ENCODE data around the gene SEMA3C.

Gene SEMA3C

GRCh38 chr7:80884511-80885195 lies 34.2 kb downstream of the SEMA3C start:
- no peak for DNase-seq

GRCh38 chr7:80883154-80884025 lies 35.5 kb downstream of the SEMA3C start:
- DNase-seq = no peak

- no peak for DNase-seq
Measured at GRCh38 chr7:80882213-80882801, 36.5 kb downstream of the SEMA3C start.

DNA sequence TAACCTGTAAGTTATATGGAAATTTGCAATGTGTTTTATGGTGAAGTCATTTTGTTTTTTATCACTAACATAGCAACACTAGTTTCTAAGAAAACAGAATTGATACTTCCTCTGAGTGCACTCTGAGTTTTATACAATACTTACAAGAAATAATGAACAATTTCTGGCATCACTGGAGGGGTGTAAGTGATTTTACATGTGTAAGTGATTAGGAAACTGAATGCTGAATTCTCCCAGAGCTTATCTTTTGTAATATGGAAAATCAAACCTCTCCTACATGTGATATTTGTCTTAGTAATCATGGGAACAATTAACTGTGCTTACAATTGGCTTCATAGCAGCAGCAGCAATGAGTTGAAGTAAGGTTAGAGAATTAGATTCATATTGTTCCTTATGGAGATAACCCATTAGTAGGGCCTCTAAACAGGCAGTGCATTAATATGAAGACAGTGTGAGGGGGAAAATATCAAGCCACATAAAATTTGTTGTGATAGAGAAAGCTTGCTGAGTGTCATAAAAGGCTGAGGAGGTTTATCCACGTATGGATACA lies 37.4 kb downstream of the SEMA3C start:
- DNase-seq = no peak

DNA sequence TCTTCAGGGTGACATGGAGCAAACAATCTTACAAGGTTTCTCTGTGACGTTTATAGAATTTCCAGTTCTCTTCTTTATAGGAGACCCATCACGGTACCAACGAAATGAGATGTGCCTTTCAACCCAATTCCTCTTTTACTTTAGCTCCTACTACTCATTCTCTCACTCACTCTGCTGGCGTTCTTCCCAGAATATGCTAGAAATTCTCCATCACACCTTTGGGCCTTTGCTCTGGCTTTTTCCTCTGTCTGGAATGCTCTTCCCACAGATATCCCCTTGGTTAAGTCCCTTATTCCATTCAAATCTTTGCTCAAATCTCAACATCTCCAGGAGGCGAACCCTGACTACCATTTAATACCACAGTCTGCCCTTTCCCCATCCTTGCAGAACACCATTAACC lies 39.0 kb downstream of the SEMA3C start:
- no peak for DNase-seq

GRCh38 chr7:80876894-80877414 lies 41.9 kb downstream of the SEMA3C start:
- no peak for DNase-seq

GRCh38 chr7:80875537-80876120 lies 43.2 kb downstream of the SEMA3C start:
- DNase-seq = no peak

- no peak for DNase-seq
Measured at GRCh38 chr7:80873140-80873539, 45.7 kb downstream of the SEMA3C start.

- DNase-seq = no peak
Measured at GRCh38 chr7:80871228-80871627, 47.6 kb downstream of the SEMA3C start.

DNA sequence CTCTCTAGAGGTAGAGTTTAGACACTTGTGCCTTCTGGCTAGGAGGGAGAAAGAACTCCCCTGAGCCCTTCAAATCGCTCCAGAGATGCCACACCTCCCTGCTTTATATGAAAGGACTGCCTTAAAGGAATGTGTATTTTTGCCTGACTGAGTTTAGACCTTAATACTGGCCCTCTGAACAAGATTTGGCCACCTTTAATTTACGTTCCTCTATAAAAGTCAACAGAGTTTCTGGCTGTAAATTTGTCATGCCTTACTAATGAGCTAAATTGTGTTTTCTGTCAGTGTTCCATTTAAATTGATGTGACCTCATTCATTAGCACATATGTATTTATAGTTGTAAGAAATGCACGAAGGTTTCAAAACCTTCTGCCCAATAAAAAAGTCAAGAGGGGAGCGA lies 48.0 kb downstream of the SEMA3C start:
- no peak for DNase-seq

GRCh38 chr7:80869821-80870751 lies 48.8 kb downstream of the SEMA3C start:
- no peak for DNase-seq

DNA sequence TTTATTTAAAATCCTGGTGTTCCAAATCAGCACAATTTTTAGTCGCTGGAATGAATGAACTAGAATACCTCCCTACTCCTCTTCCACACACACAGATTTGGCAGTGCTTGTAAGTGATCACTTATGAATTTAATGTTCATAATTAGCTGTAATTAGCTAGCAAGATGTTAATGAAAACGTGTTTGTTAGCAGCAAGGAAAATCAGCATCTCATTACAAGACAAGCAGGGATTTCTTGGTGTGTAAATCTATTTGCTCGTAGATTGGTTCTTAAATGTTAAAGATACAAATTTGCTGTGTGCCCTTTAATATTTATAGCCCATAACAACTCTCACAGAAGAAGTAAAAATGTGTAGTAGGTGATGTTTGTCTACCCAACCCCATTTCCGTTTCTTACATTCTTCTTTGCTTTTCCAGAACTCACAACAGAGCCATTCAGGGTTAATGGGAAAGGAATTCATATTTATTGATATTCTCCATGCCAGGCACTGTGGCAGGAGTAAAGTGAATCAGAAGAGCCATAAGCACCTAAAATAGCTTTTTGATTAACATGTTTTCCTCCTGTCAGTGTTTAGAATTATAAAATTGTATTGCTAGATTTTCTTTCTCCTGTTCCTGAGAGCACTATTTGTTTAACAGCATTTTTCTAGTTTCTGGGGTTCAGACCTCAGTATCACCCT lies 49.6 kb downstream of the SEMA3C start:
- no peak for DNase-seq

DNA sequence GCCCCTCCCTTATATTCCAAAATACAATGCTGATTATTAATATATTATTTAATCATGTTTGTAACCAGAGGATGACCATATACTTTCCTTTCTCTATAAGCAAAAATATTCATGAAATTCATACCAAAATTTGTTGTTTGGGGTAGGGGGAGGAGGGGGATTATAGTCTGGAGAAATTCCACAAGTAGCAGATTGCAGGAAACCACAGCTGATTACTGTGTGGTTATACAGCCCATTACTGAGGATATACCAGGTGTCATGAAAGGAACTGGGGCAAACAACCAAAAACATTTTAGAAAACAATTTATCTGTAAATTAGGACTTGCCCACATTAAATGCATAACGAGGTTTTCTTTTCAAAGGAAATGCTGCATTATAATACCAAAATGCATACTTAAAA lies 50.3 kb downstream of the SEMA3C start:
- no peak for DNase-seq

DNA sequence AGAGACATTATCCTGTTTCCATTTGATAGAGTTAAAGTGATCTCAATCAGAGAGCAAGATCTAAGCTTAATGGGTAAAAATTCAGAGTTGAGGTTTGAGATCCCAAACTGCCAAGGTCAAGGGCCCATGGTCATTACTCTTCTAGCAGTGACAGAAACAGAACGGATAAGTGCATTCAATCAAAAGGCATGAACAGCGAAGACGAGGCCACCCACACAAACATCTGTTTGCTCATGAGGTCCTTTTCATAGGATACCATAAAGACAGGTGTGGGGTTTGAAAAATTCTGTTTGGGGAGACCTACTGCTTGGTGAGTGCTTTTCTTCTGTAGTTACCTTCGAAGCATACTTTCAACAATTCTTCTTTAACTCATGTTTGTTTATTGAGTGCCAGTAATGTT lies 58.3 kb downstream of the SEMA3C start:
- DNase-seq = no peak

- no peak for DNase-seq
Measured at GRCh38 chr7:80859272-80859970, 59.4 kb downstream of the SEMA3C start.

- DNase-seq = no peak
Measured at GRCh38 chr7:80858141-80858903, 60.5 kb downstream of the SEMA3C start.

DNA sequence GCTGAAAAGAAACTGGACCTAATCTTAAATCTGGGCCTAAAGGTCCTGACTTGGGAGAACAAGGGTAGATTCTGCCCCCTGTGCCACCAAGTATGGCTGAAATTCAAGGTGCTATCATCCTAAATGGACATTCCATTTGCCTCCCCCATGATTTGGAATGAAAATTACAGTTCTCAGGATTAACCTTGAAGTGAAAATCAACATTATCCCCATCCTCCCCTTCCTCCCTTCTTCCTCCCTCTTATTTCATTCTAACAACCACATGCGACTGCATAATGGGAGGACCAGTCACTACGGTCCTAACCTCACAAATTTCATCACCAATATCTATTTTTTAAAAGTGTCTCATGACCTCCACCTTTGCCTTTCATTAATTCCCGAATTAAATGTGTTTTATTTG lies 62.1 kb downstream of the SEMA3C start:
- DNase-seq = no peak

GRCh38 chr7:80851896-80852476 lies 66.9 kb downstream of the SEMA3C start:
- no peak for DNase-seq

- no peak for DNase-seq
Measured at GRCh38 chr7:80848841-80849240, 70.0 kb downstream of the SEMA3C start.

Data from CD4-positive, alpha-beta T cell treated with Interleukin-17A for 1 hour (primary cell).